Measurements from ENCODE around the gene MTHFD1L. TPM values are rescaled to one million over a fixed set of nuclear protein-coding genes. Genes with fewer than 3 reads are reported as not detected.

Gene MTHFD1L
- total and polyA plus RNA-seq, 9 of the 15 experiments (the other 6 are each of a cell fraction or from before 2014, with no cell fraction given) = 20.9 to 128 (median 61.0) TPM

- no peak for TF ChIP-seq ZNF407 (IDR thresholded peaks at IDR 0.05; ENCODE audit: low read depth)
- TF ChIP-seq MAFF (IDR thresholded peaks at IDR 0.05; ENCODE audit: low read length) = peak; percentile 77; the same call in 1 of the 2 replicates
- TF ChIP-seq JUN (IDR thresholded peaks at IDR 0.05; ENCODE audit: borderline replicate concordance, low read depth, low read length) = no peak
- TF ChIP-seq JUN (CRISPR knock-in tag; IDR thresholded peaks at IDR 0.05; ENCODE audit: borderline replicate concordance) = no peak
- no peak for TF ChIP-seq RBM25 (IDR thresholded peaks at IDR 0.05; ENCODE audit: low read depth, low read length, severe bottlenecking)
- TF ChIP-seq ARID1B (IDR thresholded peaks at IDR 0.05) = peak; percentile 46
- peak; percentile 52; the same call in 1 of the 2 replicates for TF ChIP-seq ATF3 (IDR thresholded peaks at IDR 0.05)
- no peak for TF ChIP-seq ATF3 (CRISPR knock-in tag; conservative IDR thresholded peaks at IDR 0.05)
- TF ChIP-seq IFI16 (CRISPR knock-in tag; IDR thresholded peaks at IDR 0.05) = no peak
- peak; percentile 91 for TF ChIP-seq C11orf30 (IDR thresholded peaks at IDR 0.05; ENCODE audit: low read depth)
- 0 out of 2 replicates have a peak, but pooled peaks have one; percentile 32 for TF ChIP-seq SMARCA4 (IDR thresholded peaks at IDR 0.05)
- no peak for TF ChIP-seq CBX1 (IDR thresholded peaks at IDR 0.05; ENCODE audit: low read depth)
- no peak for TF ChIP-seq CBX5 (IDR thresholded peaks at IDR 0.05; ENCODE audit: borderline replicate concordance, low read depth)
- TF ChIP-seq NFE2L1 (tag; IDR thresholded peaks at IDR 0.05; ENCODE audit: borderline replicate concordance, low read depth) = peak; percentile 70; the same call in 1 of the 2 replicates
- TF ChIP-seq CREM (IDR thresholded peaks at IDR 0.05; ENCODE audit: low read depth) = no peak
- peak; percentile 70 for TF ChIP-seq MAFK (IDR thresholded peaks at IDR 0.05; ENCODE audit: low read length)
These were observed 33.1 kb downstream of the MTHFD1L start (continued) for GRCh38 chr6:150898399-150899170.

Measured in K562 (cell line).